GM21390 (cell line): Measurements from ENCODE around the gene SPATA19.

Experiments
- ATAC-seq: cut with Tn5 transposase; IDR thresholded peaks from one replicate; pipeline ENCODE4 v1.9.1; 2021; ENCODE audit not compliant: unreplicated experiment

The SPATA19 gene

GRCh38 chr11:133835593-133836548 lies 9.4 kb downstream of the SPATA19 start:
- ATAC-seq = no peak

GRCh38 chr11:133834682-133835592 lies 10.4 kb downstream of the SPATA19 start:
- ATAC-seq = peak; percentile 92

GRCh38 chr11:133833898-133834681 lies 11.2 kb downstream of the SPATA19 start:
- no peak for ATAC-seq

- no peak for ATAC-seq
These were observed 12.1 kb downstream of the SPATA19 start for GRCh38 chr11:133832991-133833897.

GRCh38 chr11:133832096-133832990 lies 13.0 kb downstream of the SPATA19 start:
- no peak for ATAC-seq

- no peak for ATAC-seq
These were observed 14.1 kb downstream of the SPATA19 start for GRCh38 chr11:133830931-133831907.

- no peak for ATAC-seq
These were observed 15.7 kb downstream of the SPATA19 start for GRCh38 chr11:133829566-133829965.

GRCh38 chr11:133828871-133829270 lies 16.4 kb downstream of the SPATA19 start:
- ATAC-seq = no peak

GRCh38 chr11:133827556-133827955 lies 17.8 kb downstream of the SPATA19 start:
- ATAC-seq = no peak

- no peak for ATAC-seq
These were observed 18.4 kb downstream of the SPATA19 start for GRCh38 chr11:133826866-133827265.

GRCh38 chr11:133825666-133826065 lies 19.6 kb downstream of the SPATA19 start:
- no peak for ATAC-seq

GRCh38 chr11:133825156-133825555 lies 20.2 kb downstream of the SPATA19 start:
- ATAC-seq = no peak

- no peak for ATAC-seq
These were observed 20.7 kb downstream of the SPATA19 start for GRCh38 chr11:133824593-133824992.

- no peak for ATAC-seq
These were observed 21.7 kb downstream of the SPATA19 start for GRCh38 chr11:133823614-133824013.

GRCh38 chr11:133823211-133823610 lies 22.1 kb downstream of the SPATA19 start:
- ATAC-seq = no peak

- ATAC-seq = peak; percentile 71
These were observed 23.5 kb downstream of the SPATA19 start for GRCh38 chr11:133821776-133822175.

GRCh38 chr11:133819746-133820315 lies 25.5 kb downstream of the SPATA19 start:
- no peak for ATAC-seq
